Measurements from ENCODE around the gene MLLT3. TPM values are rescaled to one million over a fixed set of nuclear protein-coding genes. Genes with fewer than 3 reads are reported as not detected.

Gene MLLT3
- total RNA-seq, 4 donors from 2014 or later: 2.1 to 30.4 (median 14.0) TPM

- intact Hi-C loops (cut with DNase I; ENCODE audit: low total_unique reads): no loop called here
- TF ChIP-seq POLR2A (IDR thresholded peaks at IDR 0.05): no peak
- no peak for TF ChIP-seq CTCF (IDR thresholded peaks at IDR 0.05)
- no peaks in the 10 kb centered on the region for H3K27me3 ChIP-seq
- H3K9me3 ChIP-seq: no peaks in the 10 kb centered on the region
- H3K36me3 ChIP-seq: no peaks in the 10 kb centered on the region
- H3K27ac ChIP-seq: no peak overlapping the region
- DNase-seq: no peak
- no peaks in the 10 kb centered on the region for H3K4me1 ChIP-seq
- H3K4me3 ChIP-seq: no peak overlapping the region
These were observed 73.2 kb downstream of the MLLT3 start for GRCh38 chr9:20549053-20549452.

DNA sequence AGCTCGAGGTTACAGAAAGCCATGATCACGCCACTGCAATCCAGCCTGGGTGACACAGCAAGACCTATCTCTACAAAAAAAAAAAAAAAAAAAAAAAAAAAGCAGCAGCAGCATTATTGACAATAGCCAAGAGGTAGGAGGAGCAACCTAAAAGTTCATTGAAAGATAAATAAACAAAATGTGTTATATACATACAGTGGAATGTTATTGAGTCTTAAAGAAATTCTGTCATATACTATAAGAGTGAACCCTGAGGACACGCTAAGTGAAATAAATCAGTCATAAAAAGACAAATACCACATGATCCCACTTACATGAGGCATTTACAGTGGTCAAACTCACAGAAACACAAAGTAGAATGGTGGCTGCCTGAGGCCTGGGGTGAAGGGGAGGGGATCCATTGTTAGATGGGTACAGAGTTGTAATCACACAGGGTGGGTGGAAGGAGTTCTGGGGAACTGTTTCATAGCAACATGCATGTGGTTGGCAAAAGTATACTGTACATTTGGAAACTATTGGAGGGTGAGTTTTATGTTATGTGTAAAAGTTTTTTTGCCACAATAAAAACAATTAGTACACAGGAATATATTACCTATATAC lies 77.2 kb downstream of the MLLT3 start:
- H3K4me3 ChIP-seq: no peak overlapping the region
- no peak overlapping the region for H3K27ac ChIP-seq
- DNase-seq: no peak
- peaks cover 0 to 3% of the 10 kb centered on the region in 2 donors for H3K9me3 ChIP-seq
- H3K4me1 ChIP-seq: no peaks in the 10 kb centered on the region
- H3K36me3 ChIP-seq: no peaks in the 10 kb centered on the region
- H3K27me3 ChIP-seq: no peaks in the 10 kb centered on the region
- TF ChIP-seq POLR2A (IDR thresholded peaks at IDR 0.05): no peak
- TF ChIP-seq CTCF (IDR thresholded peaks at IDR 0.05): no peak
- intact Hi-C loops (cut with DNase I; ENCODE audit: low total_unique reads): no loop called here

- peaks cover 0 to 3% of the 10 kb centered on the region in 2 donors for H3K9me3 ChIP-seq
- no peaks in the 10 kb centered on the region for H3K36me3 ChIP-seq
- H3K27ac ChIP-seq: no peak overlapping the region
- H3K4me1 ChIP-seq: peaks cover 0 to 4% of the 10 kb centered on the region in 2 donors
- TF ChIP-seq CTCF (IDR thresholded peaks at IDR 0.05): no peak
- TF ChIP-seq POLR2A (IDR thresholded peaks at IDR 0.05): no peak
- H3K27me3 ChIP-seq: no peaks in the 10 kb centered on the region
- intact Hi-C loops (cut with DNase I; ENCODE audit: low total_unique reads): no loop called here
- DNase-seq: no peak
- no peak overlapping the region for H3K4me3 ChIP-seq
These were observed 82.0 kb downstream of the MLLT3 start for GRCh38 chr9:20540169-20540863.

- Histone ChIP-seq H3K4me3 (no peak overlapping the region), H3K9me3 (peaks cover 0 to 3% of the 10 kb centered on the region in 2 donors), H3K27ac (no peak overlapping the region), H3K4me1 (peaks cover 0 to 4% of the 10 kb centered on the region in 2 donors), H3K36me3 (no peaks in the 10 kb centered on the region), H3K27me3 (no peaks in the 10 kb centered on the region)
- intact Hi-C loops (cut with DNase I; ENCODE audit: low total_unique reads): no loop called here
- TF ChIP-seq CTCF (IDR thresholded peaks at IDR 0.05) (no peak), POLR2A (IDR thresholded peaks at IDR 0.05) (no peak)
- DNase-seq: no peak
These were observed 83.3 kb downstream of the MLLT3 start for GRCh38 chr9:20538956-20539355.

DNA sequence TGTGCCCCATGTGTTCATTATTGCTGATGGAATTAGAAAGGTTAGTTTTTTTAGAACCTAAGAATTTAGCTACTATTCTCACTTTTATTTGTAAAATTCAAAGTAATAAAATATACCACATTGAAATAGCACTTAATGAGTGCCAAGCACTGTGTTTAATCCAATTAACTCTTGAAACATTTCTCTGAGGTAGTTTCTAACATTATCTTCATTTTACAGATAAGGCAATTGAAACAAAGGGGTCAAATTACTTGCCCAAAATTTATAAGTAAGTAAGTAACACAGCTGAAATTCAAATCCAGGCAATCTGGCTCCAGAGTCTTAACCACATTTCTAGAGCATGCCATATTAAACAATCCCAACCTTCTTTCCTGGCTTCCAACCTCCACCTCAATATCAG lies 84.2 kb downstream of the MLLT3 start:
- intact Hi-C loops (cut with DNase I; ENCODE audit: low total_unique reads): no loop called here
- Histone ChIP-seq H3K27ac (no peak overlapping the region), H3K4me3 (no peak overlapping the region), H3K4me1 (peaks cover 0 to 4% of the 10 kb centered on the region in 2 donors), H3K9me3 (peaks cover 0 to 3% of the 10 kb centered on the region in 2 donors), H3K27me3 (no peaks in the 10 kb centered on the region), H3K36me3 (no peaks in the 10 kb centered on the region)
- no peak for DNase-seq
- TF ChIP-seq POLR2A (IDR thresholded peaks at IDR 0.05): no peak
- no peak for TF ChIP-seq CTCF (IDR thresholded peaks at IDR 0.05)

Data from uterus (tissue), 4 donors.